Adrenal gland (tissue), 12 donors: ENCODE data around the gene KCNQ4. TPM values are rescaled to one million over a fixed set of nuclear protein-coding genes. Genes with fewer than 3 reads are reported as not detected.

ENCODE experiments used
- DNase-seq, 7 donors: peaks; one replicate each; pipeline ENCODE4 v3.0.0-alpha.2; 2019 to 2020
- H3K27ac ChIP-seq, 5 donors: fragments of 200-600 bp; sonication (generic) in 4 of 5; 1 replicate in 3 of 5; 2 replicates in 2 of 5; pipeline versions ENCODE4 v1.5.1 to v1.8.0; 2016 to 2020; ENCODE audit warnings: mild to moderate bottlenecking in 1 of 5
- H3K27me3 ChIP-seq: fragments of 200-600 bp; 2 replicates; pipeline ENCODE4 v1.8.0; 2021
- H3K36me3 ChIP-seq, 2 donors: fragments of 200-600 bp; replicated peaks in 1 of 2; 1 replicate in 1 of 2; 2 replicates in 1 of 2; pipeline versions ENCODE4 v1.5.1 to v1.8.0; 2018 to 2022
- H3K4me1 ChIP-seq, 2 donors: fragments of 200-600 bp; replicated peaks in 1 of 2; 1 replicate in 1 of 2; 2 replicates in 1 of 2; pipeline versions ENCODE4 v1.5.1 to v1.8.0; 2018 to 2021
- H3K4me3 ChIP-seq, 4 donors: fragments of 200-600 bp; sonication (generic) in 3 of 4; one replicate each; pipeline ENCODE4 v1.5.1; 2016 to 2018
- H3K9me3 ChIP-seq, 3 donors: fragments of 200-600 bp; sonication (generic) in 1 of 3; replicated peaks in 1 of 3; 1 replicate in 2 of 3; 2 replicates in 1 of 3; pipeline versions ENCODE4 v1.5.1 to v1.8.0; 2016 to 2021
- POLR2A ChIP-seq, 2 donors: fragments of 450-650 bp; IDR thresholded peaks; one replicate each; pipeline ENCODE4 v1.6.1; 2017; ENCODE audit warnings: antibody characterized with exemption in 2 of 2, mild to moderate bottlenecking in 2 of 2, moderate library complexity in 1 of 2
- WGBS, 4 donors: extraction: QIAGEN DNeasy Blood & Tissue Kit in 2 of 4; methylation state at CpG; one replicate each; pipeline versions ENCODE4 v1.1.5 to v1.1.7; 2013 to 2017; 5-methylcytosine and 5-hydroxymethylcytosine counted together
- intact Hi-C, 2 donors: fragments of 100-400 bp; cut with DNase I; formaldehyde crosslinking; loops; one replicate each; pipeline versions ENCODE4 v1.14.1 to v1.15.0; 2022 to 2023
- polyA plus RNA-seq, 3 donors: library from polyadenylated mRNA; stranded (reverse); fragments of 200-250 nt in 2 of 3; fragments of 350-450 nt in 1 of 3; fragmentation: Illumina TruSeq in 1 of 3; extraction: RNeasy Lipid Tissue Mini Kit (QIAGEN cat#74804) in 1 of 3; gene quantifications; one replicate each; pipeline ENCODE4 v1.2.3, GENCODE V29; 2013 to 2014
- total RNA-seq, 9 donors: library from RNA; depleted of rRNA in 4 of 9; stranded (reverse); fragments of >200 nt in 4 of 9; fragments of 120-200 nt in 1 of 9; fragmentation: NEBNext Ultra II Directional in 1 of 9; extraction: Animal tissue kit (Norgen Biotek cat#: 25700) in 1 of 9; gene quantifications; one replicate each; pipeline versions ENCODE4 v1.1.0 to v1.2.4, GENCODE V29; 2013 to 2023
- TF ChIP-seq, protein P1 (sequence below), 6 experiments: fragments of 450-650 bp in 4 of 6; fragments of 200-600 bp in 2 of 6; sonication (generic) in 1 of 6; IDR thresholded peaks; 1 replicate in 5 of 6; 2 replicates in 1 of 6; pipeline versions ENCODE4 v1.5.1 to v1.8.0; 2016 to 2021; ENCODE audit warnings: antibody characterized with exemption in 6 of 6, mild to moderate bottlenecking in 2 of 6, moderate library complexity in 1 of 6
- donor health status: healthy with polysubstance abuse.
- donor health status: Bipolar disorder and iron deficiency.
- donor health status: DM: yes; HTN: yes; CAD: no.
- donor health status: DM: no; HTN: no; CAD: no.
- donor health status: DM: no; HTN: no; CAD: no.
- donor health status: DM: yes; HTN: yes; CAD: no.

Gene KCNQ4
- total and polyA plus RNA-seq, 12 donors: 0.06 to 1.0 (median 0.29) TPM; not detected in 2

DNA sequence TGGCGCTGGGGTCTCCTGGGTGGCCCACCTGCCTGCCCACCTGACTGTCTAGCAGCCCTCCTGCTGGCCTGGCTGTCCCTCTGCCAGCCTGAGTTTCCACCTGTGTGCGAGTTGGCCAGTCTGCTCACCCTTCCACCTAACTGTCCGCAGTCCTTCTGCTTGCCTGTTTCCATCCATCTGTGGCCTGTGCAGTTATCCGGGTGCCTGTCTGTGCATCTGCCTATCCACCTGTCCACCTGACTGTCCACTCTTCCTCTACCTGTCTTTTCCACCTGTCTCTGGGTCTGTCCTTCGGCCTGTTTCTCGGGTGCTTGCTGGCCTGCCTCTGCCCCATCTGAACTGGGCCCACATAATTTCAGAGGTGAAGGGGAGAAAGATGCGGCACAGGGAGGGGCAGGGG, 1.9 kb downstream of the KCNQ4 start:
- Histone ChIP-seq H3K27ac (no peak overlapping the region), H3K4me3 (no peak overlapping the region), H3K36me3 (no peaks in the 10 kb centered on the region), H3K27me3 (no peaks in the 10 kb centered on the region), H3K9me3 (no peaks in the 10 kb centered on the region), H3K4me1 (peaks cover 0 to 14% of the 10 kb centered on the region in 2 donors)
- intact Hi-C loops: no loop called here
- DNase-seq: no peak
- WGBS, 4 donors: 95 to 99% (median 95%) methylated on average over 6 to 7 of the region's 7 CpGs
- TF ChIP-seq, protein P1, sequence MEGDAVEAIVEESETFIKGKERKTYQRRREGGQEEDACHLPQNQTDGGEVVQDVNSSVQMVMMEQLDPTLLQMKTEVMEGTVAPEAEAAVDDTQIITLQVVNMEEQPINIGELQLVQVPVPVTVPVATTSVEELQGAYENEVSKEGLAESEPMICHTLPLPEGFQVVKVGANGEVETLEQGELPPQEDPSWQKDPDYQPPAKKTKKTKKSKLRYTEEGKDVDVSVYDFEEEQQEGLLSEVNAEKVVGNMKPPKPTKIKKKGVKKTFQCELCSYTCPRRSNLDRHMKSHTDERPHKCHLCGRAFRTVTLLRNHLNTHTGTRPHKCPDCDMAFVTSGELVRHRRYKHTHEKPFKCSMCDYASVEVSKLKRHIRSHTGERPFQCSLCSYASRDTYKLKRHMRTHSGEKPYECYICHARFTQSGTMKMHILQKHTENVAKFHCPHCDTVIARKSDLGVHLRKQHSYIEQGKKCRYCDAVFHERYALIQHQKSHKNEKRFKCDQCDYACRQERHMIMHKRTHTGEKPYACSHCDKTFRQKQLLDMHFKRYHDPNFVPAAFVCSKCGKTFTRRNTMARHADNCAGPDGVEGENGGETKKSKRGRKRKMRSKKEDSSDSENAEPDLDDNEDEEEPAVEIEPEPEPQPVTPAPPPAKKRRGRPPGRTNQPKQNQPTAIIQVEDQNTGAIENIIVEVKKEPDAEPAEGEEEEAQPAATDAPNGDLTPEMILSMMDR (IDR thresholded peaks at IDR 0.05): no peak
- no peak for TF ChIP-seq POLR2A (IDR thresholded peaks at IDR 0.05)

DNA sequence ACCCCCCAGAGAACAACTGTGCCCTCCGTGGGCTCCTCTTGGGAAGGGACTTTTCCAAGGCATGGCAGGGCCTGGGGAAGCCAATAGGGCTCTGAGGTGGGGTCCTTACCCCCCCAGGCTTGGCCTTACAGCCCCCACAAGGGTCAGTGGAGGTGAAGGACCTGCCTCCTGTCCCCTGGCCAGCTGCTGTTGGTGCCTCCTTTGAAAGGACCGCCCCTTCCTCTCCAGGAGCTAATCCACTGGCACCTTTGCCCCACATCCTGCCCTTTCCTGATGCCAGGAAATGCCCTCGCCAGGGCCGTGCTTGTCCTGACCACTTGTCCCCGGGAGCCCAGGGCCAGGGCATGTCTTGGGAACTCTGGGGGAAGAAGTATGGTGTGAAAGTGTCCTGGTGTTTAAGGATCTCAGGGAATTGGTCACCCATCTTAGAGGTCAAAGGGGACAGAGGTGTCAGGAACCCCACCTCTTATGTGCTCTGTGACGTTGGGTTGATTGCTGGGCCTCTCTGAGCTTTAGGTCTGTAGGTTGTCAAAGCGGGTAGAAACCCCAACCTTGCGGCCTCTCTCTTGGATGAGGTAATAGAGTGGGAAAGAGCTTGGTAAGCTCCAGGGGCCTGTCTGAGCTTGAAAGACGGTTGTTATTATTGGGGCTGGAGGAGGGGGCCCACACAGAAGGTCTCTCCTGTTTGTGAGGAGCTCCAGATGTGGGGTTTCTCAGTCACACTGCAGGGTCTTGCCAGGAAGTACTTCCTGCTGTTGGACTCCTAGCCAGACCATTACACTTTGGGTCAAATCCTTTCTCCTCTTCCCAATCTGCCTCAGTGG, 2.8 kb downstream of the KCNQ4 start:
- no peaks in the 10 kb centered on the region for H3K36me3 ChIP-seq
- no peak overlapping the region for H3K27ac ChIP-seq
- no peak overlapping the region for H3K4me3 ChIP-seq
- H3K4me1 ChIP-seq: peaks cover 0 to 14% of the 10 kb centered on the region in 2 donors
- H3K9me3 ChIP-seq: no peaks in the 10 kb centered on the region
- 78 to 91% (median 82%) methylated on average over 7 to 9 of the region's 9 CpGs for WGBS, 4 donors
- intact Hi-C loops: no loop called here
- DNase-seq: no peak
- H3K27me3 ChIP-seq: no peaks in the 10 kb centered on the region
- TF ChIP-seq, protein P1 (IDR thresholded peaks at IDR 0.05): no peak
- TF ChIP-seq POLR2A (IDR thresholded peaks at IDR 0.05): no peak

DNA sequence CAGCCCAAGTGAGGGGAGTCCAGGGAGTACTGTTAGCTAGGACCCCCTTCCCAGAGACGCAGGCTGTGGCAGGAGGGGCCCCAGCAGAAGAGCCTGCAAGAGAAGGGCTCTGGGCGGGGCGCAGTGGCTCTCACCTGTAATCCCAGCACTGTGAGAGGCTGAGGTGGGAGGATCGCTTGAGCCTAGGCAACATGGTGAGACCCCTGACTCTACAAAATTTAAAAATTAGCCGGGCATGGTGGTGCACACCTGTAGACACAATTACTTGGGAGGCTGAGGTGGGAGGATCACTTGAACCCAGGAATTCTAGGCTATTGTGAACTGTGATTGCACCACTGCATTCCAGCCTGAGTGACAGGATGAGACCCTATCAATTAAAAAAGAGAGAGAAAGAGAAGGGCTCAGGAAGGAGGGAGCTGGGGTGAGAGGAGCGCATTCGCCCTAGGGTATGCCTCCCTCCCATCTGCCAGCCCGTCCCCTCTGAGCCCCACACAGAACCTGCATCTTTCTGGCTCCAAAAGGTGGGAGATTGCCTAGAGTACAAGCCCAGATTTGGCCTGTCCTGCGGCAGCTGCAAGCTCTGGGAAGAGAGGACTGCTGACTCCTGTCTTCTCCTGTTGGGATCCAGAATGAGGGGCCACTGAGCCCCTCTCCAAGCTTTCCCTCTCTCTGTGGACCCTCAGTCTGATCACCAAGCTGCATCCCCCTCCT, 3.6 kb downstream of the KCNQ4 start:
- intact Hi-C loops: no loop called here
- 92 to 98% (median 95%) methylated on average over 6 to 9 of the region's 9 CpGs for WGBS, 4 donors
- TF ChIP-seq, protein P1 (IDR thresholded peaks at IDR 0.05): no peak
- no peak for TF ChIP-seq POLR2A (IDR thresholded peaks at IDR 0.05)
- Histone ChIP-seq H3K36me3 (no peaks in the 10 kb centered on the region), H3K27ac (no peak overlapping the region), H3K27me3 (no peaks in the 10 kb centered on the region), H3K4me1 (peaks cover 0 to 14% of the 10 kb centered on the region in 2 donors), H3K9me3 (no peaks in the 10 kb centered on the region), H3K4me3 (no peak overlapping the region)
- DNase-seq: no peak

DNA sequence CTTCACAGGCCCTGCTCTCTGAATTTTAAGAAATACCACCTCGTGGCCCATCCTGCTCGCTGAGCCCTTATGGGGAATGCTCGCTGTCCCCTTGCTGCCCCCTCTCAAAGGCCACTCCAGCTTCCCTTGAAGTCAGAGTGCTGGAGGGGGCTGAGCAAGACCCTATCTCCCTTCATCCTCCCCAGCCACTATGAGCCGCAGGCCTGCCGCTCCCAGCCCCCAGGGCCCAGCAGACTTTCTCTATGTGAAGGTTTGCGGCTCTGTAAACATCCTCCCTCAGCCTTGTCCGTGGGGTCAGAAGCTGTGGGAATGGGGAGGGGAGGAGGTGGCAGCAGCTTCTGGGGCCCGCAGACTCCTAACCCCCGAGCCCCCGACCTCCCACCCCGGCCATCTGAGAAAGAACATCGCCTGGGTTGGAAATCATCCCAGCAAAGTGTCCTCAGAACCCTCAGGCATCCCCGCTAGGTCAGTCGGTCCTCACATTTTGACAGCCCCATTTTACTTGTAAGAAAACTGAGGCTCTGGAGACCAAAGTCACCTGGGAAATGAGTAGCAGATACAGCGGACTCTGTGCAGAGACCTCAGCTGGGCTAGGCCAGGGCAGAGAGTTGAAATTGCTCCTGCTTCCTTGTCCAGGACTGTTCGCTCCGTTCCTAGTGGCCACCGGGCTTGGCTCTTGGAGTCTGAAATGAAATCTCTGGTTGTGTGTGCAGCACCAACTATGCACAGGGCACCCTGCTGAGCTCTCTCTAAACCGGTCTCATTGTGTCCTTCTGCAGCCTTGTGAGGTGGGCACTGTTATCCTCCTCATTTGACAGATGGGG, 4.4 kb downstream of the KCNQ4 start:
- H3K4me1 ChIP-seq: peaks cover 0 to 6% of the 10 kb centered on the region in 2 donors
- TF ChIP-seq, protein P1 (IDR thresholded peaks at IDR 0.05): no peak
- TF ChIP-seq POLR2A (IDR thresholded peaks at IDR 0.05): no peak
- intact Hi-C loops: no loop called here

More for the DNA sequence above, 4.4 kb downstream of the KCNQ4 start:
- no peak for DNase-seq
- H3K27me3 ChIP-seq: no peaks in the 10 kb centered on the region
- 85 to 93% (median 89%) methylated on average over 12 to 19 of the region's 19 CpGs for WGBS, 4 donors
- H3K27ac ChIP-seq: no peak overlapping the region
- no peaks in the 10 kb centered on the region for H3K36me3 ChIP-seq
- no peak overlapping the region for H3K4me3 ChIP-seq
- H3K9me3 ChIP-seq: no peaks in the 10 kb centered on the region
